GM12865 (cell line): Measurements from ENCODE around the gene PACS1.
"Not testable (repeated sequence)": the region's sequence is repeated elsewhere in the genome, so short reads cannot be mapped to it uniquely, and the experiment has no call there.

Experiments used
- DNase-seq: peaks from one replicate; pipeline ENCODE4 v3.0.0; 2010; ENCODE audit warnings: low read depth
- H3K4me3 ChIP-seq: 2 replicates; pipeline ENCODE4 v1.5.1; 2011; ENCODE audit warnings: mild to moderate bottlenecking, low read depth, low read length, control low read depth
- CTCF ChIP-seq: IDR thresholded peaks from 2 replicates; pipeline ENCODE4 v1.5.1; 2011; ENCODE audit warnings: low read length, control low read depth, low read depth, inconsistent platforms; ENCODE audit not compliant: insufficient read depth; ENCODE audit errors: missing control alignments

PACS1 gene

GRCh38 chr11:66112041-66112491 is 42.0 kb downstream of the PACS1 start:
- peak; percentile 24 for DNase-seq
- H3K4me3 ChIP-seq, result no peak overlapping the region
- TF ChIP-seq CTCF, result no peak

- peak; percentile 78 for DNase-seq
- peak overlapping the region; percentile 49; the same call in 1 of the 2 replicates for H3K4me3 ChIP-seq
- TF ChIP-seq CTCF, result no peak
Observed at GRCh38 chr11:66112601-66113499, 42.8 kb downstream of the PACS1 start.

- DNase-seq, result not testable (repeated sequence)
- H3K4me3 ChIP-seq, result peak overlapping the region; percentile 49
Observed at GRCh38 chr11:66114957-66115356, 44.9 kb downstream of the PACS1 start.

- peak overlapping the region; percentile 34 for H3K4me3 ChIP-seq
- DNase-seq, result peak; percentile 93
- TF ChIP-seq CTCF, result no peak
Observed at GRCh38 chr11:66115638-66116301, 45.7 kb downstream of the PACS1 start.

GRCh38 chr11:66116576-66117361 is 46.7 kb downstream of the PACS1 start:
- DNase-seq, result peak; percentile 40
- H3K4me3 ChIP-seq, result peak overlapping the region; percentile 34

GRCh38 chr11:66118847-66119246 is 48.8 kb downstream of the PACS1 start:
- no peak overlapping the region for H3K4me3 ChIP-seq
- TF ChIP-seq CTCF, result no peak
- DNase-seq, result no peak

More at GRCh38 chr11:66116576-66117361, 46.7 kb downstream of the PACS1 start:
- TF ChIP-seq CTCF, result no peak
